Ishikawa (cell line): Measurements from ENCODE around the gene STARD8.

Experiments
- CEBPB ChIP-seq: IDR thresholded peaks from 2 replicates; pipeline ENCODE4 v1.6.1; 2012
- CREB1 ChIP-seq: IDR thresholded peaks from 2 replicates; pipeline ENCODE4 v1.6.1; 2012; ENCODE audit warnings: low read depth
- EGR1 ChIP-seq: IDR thresholded peaks from 2 replicates; pipeline ENCODE4 v1.6.1; 2012
- EP300 ChIP-seq: IDR thresholded peaks from 2 replicates; pipeline ENCODE4 v1.6.1; 2012; ENCODE audit warnings: borderline replicate concordance
- FOXM1 ChIP-seq: IDR thresholded peaks from 2 replicates; pipeline ENCODE4 v1.6.1; 2012; ENCODE audit warnings: low read depth, borderline replicate concordance
- MAX ChIP-seq: IDR thresholded peaks from 2 replicates; pipeline ENCODE4 v1.6.1; 2012
- NFIC ChIP-seq: IDR thresholded peaks from 2 replicates; pipeline ENCODE4 v1.6.1; 2012
- RAD21 ChIP-seq: IDR thresholded peaks from 2 replicates; pipeline ENCODE4 v1.6.1; 2012; ENCODE audit warnings: low read depth
- REST ChIP-seq: IDR thresholded peaks from 2 replicates; pipeline ENCODE4 v1.6.1; 2012; ENCODE audit warnings: low read depth, mild to moderate bottlenecking
- TAF1 ChIP-seq: IDR thresholded peaks from 2 replicates; pipeline ENCODE4 v1.6.1; 2012; ENCODE audit warnings: low read depth, mild to moderate bottlenecking
- TCF12 ChIP-seq: IDR thresholded peaks from 2 replicates; pipeline ENCODE4 v1.6.1; 2012; ENCODE audit warnings: low read depth
- TEAD4 ChIP-seq: IDR thresholded peaks from 2 replicates; pipeline ENCODE4 v1.6.1; 2012
- USF1 ChIP-seq: IDR thresholded peaks from 2 replicates; pipeline ENCODE4 v1.6.1; 2012
- YY1 ChIP-seq: IDR thresholded peaks from 2 replicates; pipeline ENCODE4 v1.6.1; 2012; ENCODE audit warnings: low read depth
- ZBTB7A ChIP-seq: IDR thresholded peaks from 2 replicates; pipeline ENCODE4 v1.6.1; 2012; ENCODE audit warnings: low read depth

The STARD8 gene

GRCh38 chrX:68748030-68748429 is 100.6 kb downstream of the STARD8 start:
- TF ChIP-seq TAF1 (no peak), CREB1 (no peak), USF1 (no peak), EP300 (no peak), CEBPB (no peak), YY1 (no peak)

- TF ChIP-seq MAX = no peak
These were observed 102.0 kb downstream of the STARD8 start for GRCh38 chrX:68749426-68749825.

- TF ChIP-seq CREB1 (no peak), USF1 (no peak), YY1 (no peak), EP300 (no peak), RAD21 (no peak), CEBPB (no peak), FOXM1 (no peak), TEAD4 (no peak), MAX (no peak), REST (no peak), ZBTB7A (no peak), TCF12 (no peak), EGR1 (no peak), NFIC (no peak), TAF1 (no peak)
These were observed 102.8 kb downstream of the STARD8 start for GRCh38 chrX:68750316-68750715.

GRCh38 chrX:68751372-68751771 is 103.9 kb downstream of the STARD8 start:
- TF ChIP-seq CEBPB = no peak
- no peak for TF ChIP-seq MAX
- TF ChIP-seq EP300 = no peak

DNA sequence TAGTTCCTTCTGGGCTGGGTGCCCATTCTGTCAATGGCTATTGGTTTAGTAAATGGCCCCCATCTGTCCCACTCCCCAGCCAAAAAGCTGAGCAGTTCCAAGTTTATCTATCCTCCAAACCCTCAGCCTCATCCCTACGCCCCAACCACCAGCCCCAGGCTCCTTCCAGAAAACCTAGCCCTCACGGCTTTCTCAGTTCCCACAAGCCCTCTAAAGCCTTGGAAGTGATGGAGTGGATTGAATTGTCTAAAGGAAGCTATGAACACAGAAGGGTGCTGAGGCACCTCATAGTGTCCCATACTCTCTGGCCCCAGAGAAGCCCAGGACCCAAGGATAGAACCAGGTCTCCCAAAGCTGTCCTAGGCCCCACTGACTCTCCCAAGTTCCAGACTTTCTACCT is 105.8 kb downstream of the STARD8 start:
- TF ChIP-seq EP300 = no peak
- TF ChIP-seq TAF1 = no peak
- TF ChIP-seq YY1 = no peak
- TF ChIP-seq CEBPB = no peak
- no peak for TF ChIP-seq CREB1
- TF ChIP-seq TEAD4 = no peak
- no peak for TF ChIP-seq TCF12
- TF ChIP-seq NFIC = no peak
- no peak for TF ChIP-seq ZBTB7A
- TF ChIP-seq MAX = no peak
- no peak for TF ChIP-seq REST
- no peak for TF ChIP-seq FOXM1
- TF ChIP-seq EGR1 = no peak

DNA sequence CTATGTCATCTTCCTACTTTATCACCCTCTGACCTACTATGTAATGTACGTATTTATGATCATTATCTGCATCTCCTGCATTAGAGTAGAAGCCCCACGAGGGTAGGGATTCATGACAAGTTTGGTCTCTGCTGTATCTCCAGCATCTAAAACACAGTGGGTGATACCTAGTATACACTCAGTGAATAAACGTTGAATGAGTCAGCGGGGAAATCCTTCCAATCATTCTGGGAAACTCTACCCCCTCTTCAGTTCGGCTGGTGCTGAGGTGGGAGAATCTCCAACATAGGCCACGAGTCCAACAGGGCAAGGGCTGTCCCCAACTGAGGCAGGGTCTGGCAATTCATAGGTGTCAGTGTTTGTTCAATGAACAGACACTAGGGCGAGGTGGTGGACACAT is 106.9 kb downstream of the STARD8 start:
- TF ChIP-seq YY1 = no peak
- no peak for TF ChIP-seq CEBPB
- TF ChIP-seq USF1 = no peak
- TF ChIP-seq FOXM1 = no peak
- no peak for TF ChIP-seq MAX
- no peak for TF ChIP-seq NFIC
- no peak for TF ChIP-seq ZBTB7A
- TF ChIP-seq RAD21 = no peak
- no peak for TF ChIP-seq REST
- TF ChIP-seq EP300 = no peak
- TF ChIP-seq EGR1 = no peak
